ENCODE data around the gene MAP4K2. TPM values are rescaled to one million over a fixed set of nuclear protein-coding genes. Genes with fewer than 3 reads are reported as not detected.

The MAP4K2 gene
- total and polyA plus RNA-seq, 2 experiments from 2014 or later = 9.9 to 42.6 TPM

- DNase-seq (ENCODE audit: low spot score) (no peak), ATAC-seq (no peak)
- Histone ChIP-seq H4K20me1 (replicated peaks; ENCODE audit: insufficient read depth) (no peaks in the 10 kb centered on the region), H3K79me2 (replicated peaks; ENCODE audit: insufficient read depth) (no peaks in the 10 kb centered on the region), H3K36me3 (ENCODE audit: insufficient read depth) (no peaks in the 10 kb centered on the region), H3K4me3 (no peak overlapping the region), H3K27ac (ENCODE audit: low read depth) (no peak overlapping the region), H3K9me2 (ENCODE audit: insufficient read depth) (no peaks in the 10 kb centered on the region), H3K4me2 (no peak overlapping the region), H2AFZ (no peak overlapping the region), H3K4me1 (ENCODE audit: insufficient read depth) (peaks cover 7% of the 10 kb centered on the region; the same call in 1 of the 2 replicates), H3K27me3 (ENCODE audit: insufficient read depth) (no peaks in the 10 kb centered on the region), H3F3A (replicated peaks; ENCODE audit: low read depth) (no peaks in the 10 kb centered on the region)
- TF ChIP-seq ZNF462 (CRISPR knock-in tag; IDR thresholded peaks at IDR 0.05) (no peak), JUNB (IDR thresholded peaks at IDR 0.05; ENCODE audit: unreplicated experiment) (no peak), ZNF114 (CRISPR knock-in tag; IDR thresholded peaks at IDR 0.05) (no peak), EZH2phosphoT487 (IDR thresholded peaks at IDR 0.05; ENCODE audit: unreplicated experiment) (no peak), STAT1 (IDR thresholded peaks at IDR 0.05; ENCODE audit: unreplicated experiment) (no peak), REST (IDR thresholded peaks at IDR 0.05; ENCODE audit: unreplicated experiment) (no peak), POLR2AphosphoS5 (IDR thresholded peaks at IDR 0.05; ENCODE audit: low read depth) (no peak), NANOG (IDR thresholded peaks at IDR 0.05; ENCODE audit: borderline replicate concordance) (no peak), ETS1 (IDR thresholded peaks at IDR 0.05) (no peak), ZNF331 (CRISPR knock-in tag; IDR thresholded peaks at IDR 0.05; ENCODE audit: low read depth) (no peak), EZH2 (IDR thresholded peaks at IDR 0.05; ENCODE audit: low read depth, unreplicated experiment) (no peak), CTCF (conservative IDR thresholded peaks at IDR 0.05; ENCODE audit: low read depth in 2 of 2) (no peak)
- Mint-ChIP-seq H3K36me3 (ENCODE audit: low read depth) (peaks cover 4% of the 10 kb centered on the region; the same call in 2 of the 3 replicates), H3K9me3 (no peaks in the 10 kb centered on the region), H3K4me1 (peaks cover 26% of the 10 kb centered on the region), H3K27me3 (ENCODE audit: insufficient read depth, low read depth, poor library complexity) (peaks cover 6% of the 10 kb centered on the region), H3K27ac (no peak overlapping the region), H3K4me3 (no peak overlapping the region)
These were observed 37.1 kb upstream of the MAP4K2 start for GRCh38 chr11:64839887-64840782.
